SK-N-DZ (cell line): Measurements from ENCODE around the gene GPX3.

Experiments
- DNase-seq: peaks from one replicate; pipeline ENCODE4 v3.0.0-alpha.2; 2015; ENCODE audit warnings: low spot score

The GPX3 gene

GRCh38 chr5:151056379-151057325 lies 36.3 kb downstream of the GPX3 start:
- DNase-seq: no peak

GRCh38 chr5:151058301-151058700 lies 37.9 kb downstream of the GPX3 start:
- DNase-seq: no peak

GRCh38 chr5:151058891-151059489 lies 38.6 kb downstream of the GPX3 start:
- no peak for DNase-seq

GRCh38 chr5:151060742-151061141 lies 40.4 kb downstream of the GPX3 start:
- no peak for DNase-seq

GRCh38 chr5:151062405-151063141 lies 42.2 kb downstream of the GPX3 start:
- no peak for DNase-seq

- DNase-seq: no peak
These were observed 43.0 kb downstream of the GPX3 start for GRCh38 chr5:151063142-151063989.

GRCh38 chr5:151064916-151065499 lies 44.6 kb downstream of the GPX3 start:
- no peak for DNase-seq

GRCh38 chr5:151065609-151066008 lies 45.2 kb downstream of the GPX3 start:
- DNase-seq: no peak

- no peak for DNase-seq
These were observed 46.5 kb downstream of the GPX3 start for GRCh38 chr5:151066920-151067319.

GRCh38 chr5:151067632-151068432 lies 47.4 kb downstream of the GPX3 start:
- DNase-seq: no peak

GRCh38 chr5:151068433-151069197 lies 48.2 kb downstream of the GPX3 start:
- DNase-seq: no peak

GRCh38 chr5:151070449-151070848 lies 50.1 kb downstream of the GPX3 start:
- DNase-seq: no peak

- no peak for DNase-seq
These were observed 50.6 kb downstream of the GPX3 start for GRCh38 chr5:151071021-151071420.

- DNase-seq: no peak
These were observed 51.6 kb downstream of the GPX3 start for GRCh38 chr5:151071848-151072629.

GRCh38 chr5:151072630-151073025 lies 52.2 kb downstream of the GPX3 start:
- DNase-seq: no peak

GRCh38 chr5:151073280-151073679 lies 52.9 kb downstream of the GPX3 start:
- no peak for DNase-seq

GRCh38 chr5:151074557-151074956 lies 54.2 kb downstream of the GPX3 start:
- no peak for DNase-seq

GRCh38 chr5:151075698-151076331 lies 55.4 kb downstream of the GPX3 start:
- DNase-seq: no peak
